GM21529 (cell line): ENCODE data around the gene CARMIL3.
A peak's percentile ranks its signal among the peaks of the same experiment; 100 is the strongest.
"Not testable (repeated sequence)": the region's sequence is repeated elsewhere in the genome, so short reads cannot be mapped to it uniquely, and the experiment has no call there.

ENCODE experiments used
- ATAC-seq: cut with Tn5 transposase; IDR thresholded peaks from one replicate; pipeline ENCODE4 v1.9.1; 2021; ENCODE audit not compliant: unreplicated experiment

The CARMIL3 gene, protein sequence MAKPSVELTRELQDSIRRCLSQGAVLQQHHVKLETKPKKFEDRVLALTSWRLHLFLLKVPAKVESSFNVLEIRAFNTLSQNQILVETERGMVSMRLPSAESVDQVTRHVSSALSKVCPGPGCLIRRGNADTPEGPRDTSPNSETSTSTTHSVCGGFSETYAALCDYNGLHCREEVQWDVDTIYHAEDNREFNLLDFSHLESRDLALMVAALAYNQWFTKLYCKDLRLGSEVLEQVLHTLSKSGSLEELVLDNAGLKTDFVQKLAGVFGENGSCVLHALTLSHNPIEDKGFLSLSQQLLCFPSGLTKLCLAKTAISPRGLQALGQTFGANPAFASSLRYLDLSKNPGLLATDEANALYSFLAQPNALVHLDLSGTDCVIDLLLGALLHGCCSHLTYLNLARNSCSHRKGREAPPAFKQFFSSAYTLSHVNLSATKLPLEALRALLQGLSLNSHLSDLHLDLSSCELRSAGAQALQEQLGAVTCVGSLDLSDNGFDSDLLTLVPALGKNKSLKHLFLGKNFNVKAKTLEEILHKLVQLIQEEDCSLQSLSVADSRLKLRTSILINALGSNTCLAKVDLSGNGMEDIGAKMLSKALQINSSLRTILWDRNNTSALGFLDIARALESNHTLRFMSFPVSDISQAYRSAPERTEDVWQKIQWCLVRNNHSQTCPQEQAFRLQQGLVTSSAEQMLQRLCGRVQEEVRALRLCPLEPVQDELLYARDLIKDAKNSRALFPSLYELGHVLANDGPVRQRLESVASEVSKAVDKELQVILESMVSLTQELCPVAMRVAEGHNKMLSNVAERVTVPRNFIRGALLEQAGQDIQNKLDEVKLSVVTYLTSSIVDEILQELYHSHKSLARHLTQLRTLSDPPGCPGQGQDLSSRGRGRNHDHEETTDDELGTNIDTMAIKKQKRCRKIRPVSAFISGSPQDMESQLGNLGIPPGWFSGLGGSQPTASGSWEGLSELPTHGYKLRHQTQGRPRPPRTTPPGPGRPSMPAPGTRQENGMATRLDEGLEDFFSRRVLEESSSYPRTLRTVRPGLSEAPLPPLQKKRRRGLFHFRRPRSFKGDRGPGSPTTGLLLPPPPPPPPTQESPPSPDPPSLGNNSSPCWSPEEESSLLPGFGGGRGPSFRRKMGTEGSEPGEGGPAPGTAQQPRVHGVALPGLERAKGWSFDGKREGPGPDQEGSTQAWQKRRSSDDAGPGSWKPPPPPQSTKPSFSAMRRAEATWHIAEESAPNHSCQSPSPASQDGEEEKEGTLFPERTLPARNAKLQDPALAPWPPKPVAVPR (N-terminal part only)

DNA sequence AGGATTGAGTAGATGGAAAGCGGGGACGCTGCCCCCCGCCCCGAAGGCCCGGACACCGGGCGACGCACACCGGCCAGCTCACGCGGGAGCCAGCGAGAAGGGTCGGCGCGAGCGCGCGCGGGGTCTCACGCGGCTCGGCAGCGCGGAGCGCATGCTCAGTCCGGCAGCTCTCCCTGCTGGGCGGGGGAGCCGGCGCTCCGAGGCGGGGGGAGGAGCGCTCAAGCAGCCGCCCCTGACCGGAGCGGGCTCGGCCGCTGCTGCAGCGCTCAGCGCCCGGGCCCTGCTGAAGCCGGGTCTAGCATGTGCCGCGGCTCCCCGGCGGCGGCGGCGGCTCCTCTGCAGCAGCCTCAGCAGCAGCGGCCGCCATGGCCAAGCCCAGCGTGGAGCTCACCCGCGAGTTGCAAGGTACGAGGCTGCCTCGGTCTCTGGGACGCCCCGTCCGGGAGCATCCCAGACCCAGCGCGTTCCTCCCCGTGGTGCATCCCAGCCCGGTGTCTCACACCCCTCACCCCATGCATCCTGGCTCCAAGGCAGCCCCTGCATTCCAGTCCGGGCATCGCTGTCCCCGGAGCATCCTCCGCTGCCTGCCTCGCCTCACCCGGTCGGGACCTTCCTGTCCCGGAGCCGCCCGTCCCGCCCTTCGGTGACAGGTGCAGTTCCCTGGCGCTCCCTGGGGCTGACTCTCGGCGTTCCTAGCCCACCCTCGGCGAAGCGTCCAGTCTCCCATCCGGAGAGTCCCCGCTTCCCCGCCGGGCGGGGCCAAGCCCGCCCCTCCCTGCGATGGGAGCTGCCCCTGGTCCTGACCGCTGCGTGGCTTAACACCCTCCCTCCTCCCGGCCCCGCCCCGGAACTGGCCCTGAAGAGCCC lies at the start of gene CARMIL3:
TSS of gene CARMIL3 (plus strand) at position 221 of the 867 bp plus-strand sequence. CDS start at position 366, 145 bp downstream.
- peak; percentile 76 for ATAC-seq

DNA sequence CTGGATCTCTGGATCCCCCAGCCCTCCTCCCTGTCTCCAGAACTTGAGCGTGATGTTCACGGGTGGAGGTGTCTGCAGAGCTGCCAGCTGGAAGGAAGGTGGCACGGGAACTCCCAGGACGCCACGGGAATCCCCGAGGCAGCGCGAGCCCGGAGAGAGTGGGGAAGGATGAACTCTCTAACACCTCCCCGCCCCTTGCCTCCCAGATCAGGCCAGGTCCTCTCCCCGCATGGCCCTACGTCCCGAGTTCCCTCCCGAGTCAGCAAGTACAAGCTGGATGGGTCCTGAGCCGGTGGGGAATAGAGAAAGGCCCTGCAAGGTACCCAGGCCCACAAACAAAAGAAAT lies 45.4 kb upstream of the CARMIL3 start:
- peak; percentile 44 for ATAC-seq

DNA sequence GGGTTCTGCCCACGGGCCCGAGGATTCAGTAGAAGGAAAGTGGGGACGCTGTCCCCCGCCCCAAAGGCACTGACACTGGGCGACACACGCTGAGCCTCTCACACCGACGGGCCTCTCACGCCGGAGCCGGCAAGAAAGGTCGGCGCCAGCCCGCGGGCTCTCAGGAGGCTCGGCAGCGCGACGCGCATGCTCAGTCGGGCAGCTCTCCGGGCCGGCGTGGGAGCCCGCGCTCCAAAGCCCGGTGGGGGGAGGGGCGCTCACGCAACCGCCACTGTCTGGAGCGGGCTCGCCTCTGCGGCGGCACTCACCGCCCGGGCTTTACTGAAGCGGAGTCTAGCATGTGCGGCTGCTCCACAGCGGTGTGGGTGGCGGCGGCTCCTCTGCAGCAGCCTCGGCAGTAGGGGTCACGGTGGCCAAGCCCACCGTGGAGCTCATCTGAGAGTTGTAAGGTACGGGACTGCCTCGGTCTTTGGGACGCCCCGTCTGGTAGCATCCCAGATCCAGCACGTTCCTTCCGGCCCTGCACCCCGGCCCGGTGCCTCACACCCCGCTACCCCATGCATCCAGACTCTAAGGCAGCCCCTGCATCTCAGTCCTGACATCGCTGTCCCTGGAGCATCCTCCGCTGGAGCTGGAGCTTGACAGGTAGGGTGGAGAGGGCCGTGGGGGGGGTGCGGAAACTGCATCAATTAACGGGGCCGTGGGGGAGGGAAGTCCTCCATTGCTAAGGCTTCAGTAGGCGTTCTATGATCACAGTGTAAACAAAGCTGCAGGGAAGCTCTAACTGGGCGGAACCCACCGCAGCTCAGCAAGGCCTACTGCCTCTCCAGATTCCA lies 44.8 kb upstream of the CARMIL3 start:
- peak; percentile 68 for ATAC-seq

DNA sequence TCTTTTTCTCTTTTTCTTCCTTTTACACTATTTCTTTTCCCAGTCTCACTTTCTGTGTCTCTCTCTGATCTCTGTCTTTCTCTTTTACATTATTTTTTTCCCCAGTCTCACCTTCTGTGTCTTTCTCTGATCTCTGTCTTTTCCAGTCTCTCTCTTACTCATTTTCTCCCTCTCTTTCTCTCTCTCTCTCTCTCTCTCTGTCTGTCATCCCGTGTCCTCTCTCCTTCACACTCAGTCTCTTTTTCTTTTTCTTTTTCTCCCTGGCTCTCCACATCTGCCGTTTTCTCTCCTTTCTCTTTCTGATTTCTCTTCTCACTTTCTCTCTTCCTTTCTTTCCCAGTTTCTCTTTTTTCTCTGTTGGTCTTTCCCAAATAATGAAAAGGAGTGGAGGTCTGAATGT lies 40.8 kb upstream of the CARMIL3 start:
- no peak for ATAC-seq

GRCh38 chr14:24012726-24013273 lies 39.0 kb upstream of the CARMIL3 start:
- ATAC-seq: not testable (repeated sequence)

DNA sequence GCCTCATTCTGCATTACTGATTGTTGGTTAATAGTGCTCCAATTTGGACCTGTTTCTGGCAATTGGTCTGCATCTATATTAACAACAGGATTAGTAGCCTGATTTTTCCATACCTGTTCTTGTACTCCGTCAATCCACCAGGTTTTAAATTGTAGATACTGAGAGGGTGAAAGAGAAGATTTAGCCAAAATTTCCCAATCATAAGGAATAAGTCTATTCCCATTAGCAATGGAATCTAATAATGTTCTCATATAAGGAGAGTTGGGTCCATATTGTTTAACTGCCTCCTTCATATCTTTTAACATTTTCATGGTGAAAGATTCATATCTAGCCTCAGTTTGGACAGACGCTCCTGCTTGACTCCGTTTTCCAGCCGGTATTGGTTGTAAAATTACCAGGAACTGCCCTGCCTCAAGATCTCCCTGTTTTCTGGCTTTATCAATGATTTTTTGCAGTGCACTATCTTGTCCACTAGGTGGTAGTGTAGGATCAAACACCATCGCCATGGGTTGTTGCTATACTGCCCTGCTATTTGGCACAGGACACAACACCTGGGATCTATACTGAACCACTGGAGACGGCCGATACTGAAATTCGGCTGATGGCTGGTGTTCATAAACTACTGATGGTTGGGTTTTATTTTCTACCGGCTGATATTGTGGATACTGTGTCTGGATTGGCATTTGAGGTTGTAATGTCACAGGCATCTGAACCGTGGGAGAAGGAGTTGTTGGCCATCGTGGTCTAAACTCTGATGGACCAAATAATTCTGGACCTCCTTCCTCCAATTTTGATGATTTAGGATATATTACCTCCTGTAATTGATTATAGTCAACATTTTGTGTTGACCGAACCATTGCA lies 37.9 kb upstream of the CARMIL3 start:
- no peak for ATAC-seq

GRCh38 chr14:24015745-24016144 lies 36.1 kb upstream of the CARMIL3 start:
- not testable (repeated sequence) for ATAC-seq

DNA sequence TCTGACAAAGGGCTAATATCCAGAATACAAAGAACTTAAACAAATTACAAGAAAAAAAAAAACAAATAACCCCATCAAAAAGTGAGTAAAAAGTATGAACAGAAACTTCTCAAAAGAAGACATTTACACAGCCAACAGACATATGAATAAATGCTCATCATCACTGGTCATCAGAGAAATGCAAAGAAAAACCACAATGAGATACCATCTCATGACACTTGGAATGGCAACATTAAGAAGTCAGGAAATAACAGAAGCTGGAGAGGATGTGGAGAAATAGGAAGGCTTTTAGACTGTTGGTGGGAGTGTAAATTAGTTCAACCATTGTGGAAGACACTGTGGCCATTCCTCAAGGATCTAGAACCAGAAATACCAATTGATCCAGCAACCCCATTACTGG lies 32.8 kb upstream of the CARMIL3 start:
- ATAC-seq: not testable (repeated sequence)

DNA sequence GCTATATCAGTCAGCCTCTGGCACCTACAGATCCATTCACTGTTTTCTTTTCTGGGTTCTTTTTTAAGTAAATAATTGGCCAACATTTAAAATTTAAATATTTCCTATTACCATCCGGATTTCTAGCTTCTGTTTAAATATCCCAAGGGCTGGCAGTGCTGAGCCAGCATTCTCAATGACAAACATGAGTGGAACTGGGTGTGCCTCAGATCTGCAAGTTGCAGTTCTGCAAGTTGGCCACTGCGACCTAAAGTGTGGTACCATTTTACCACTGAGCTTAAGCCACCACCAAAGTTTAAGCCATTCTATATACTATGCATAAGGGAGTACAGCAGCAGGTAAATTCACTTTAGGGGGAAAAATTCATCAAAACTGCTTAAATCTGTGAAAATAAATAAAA lies 31.9 kb upstream of the CARMIL3 start:
- not testable (repeated sequence) for ATAC-seq

DNA sequence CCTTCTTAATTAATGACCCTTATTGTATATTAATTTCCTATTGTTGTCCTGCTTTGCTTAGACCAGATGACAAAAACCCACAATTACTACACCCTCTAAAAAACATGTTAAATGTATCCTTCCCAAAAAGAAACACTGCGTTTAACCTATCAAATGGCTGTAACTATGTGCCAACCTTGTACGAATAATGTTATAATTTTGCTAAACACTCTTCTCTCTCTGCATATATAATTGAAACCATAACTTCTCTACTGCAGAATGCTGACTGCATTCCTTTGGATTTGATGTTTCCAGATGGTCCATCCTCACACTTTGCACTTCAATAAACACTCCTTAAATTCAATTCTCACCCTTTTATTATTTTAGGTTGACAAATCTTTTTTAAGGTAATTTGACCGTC lies 31.3 kb upstream of the CARMIL3 start:
- ATAC-seq: not testable (repeated sequence)

DNA sequence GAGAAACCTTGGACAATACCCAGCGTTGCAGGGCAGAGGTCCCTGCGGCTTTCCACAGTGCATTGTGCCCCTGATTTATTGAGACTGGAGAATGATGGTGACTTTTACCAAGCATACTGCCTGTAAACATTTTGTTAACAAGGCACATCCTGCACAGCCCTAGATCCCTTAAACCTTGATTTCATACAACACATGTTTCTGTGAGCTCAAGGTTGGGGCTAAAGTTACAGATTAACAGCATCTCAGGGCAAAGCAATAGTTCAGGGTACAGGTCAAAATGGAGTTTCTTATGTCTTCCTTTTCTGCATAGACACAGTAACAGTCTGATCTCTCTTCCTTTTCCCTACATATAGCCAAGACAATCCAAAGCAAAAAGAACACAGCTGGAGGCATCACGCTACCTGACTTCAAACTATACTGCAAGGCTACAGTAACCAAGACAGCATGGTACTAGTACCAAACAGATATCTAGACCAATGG lies 26.8 kb upstream of the CARMIL3 start:
- not testable (repeated sequence) for ATAC-seq

- ATAC-seq: not testable (repeated sequence)
Measured at GRCh38 chr14:24029687-24030086, 22.1 kb upstream of the CARMIL3 start.

DNA sequence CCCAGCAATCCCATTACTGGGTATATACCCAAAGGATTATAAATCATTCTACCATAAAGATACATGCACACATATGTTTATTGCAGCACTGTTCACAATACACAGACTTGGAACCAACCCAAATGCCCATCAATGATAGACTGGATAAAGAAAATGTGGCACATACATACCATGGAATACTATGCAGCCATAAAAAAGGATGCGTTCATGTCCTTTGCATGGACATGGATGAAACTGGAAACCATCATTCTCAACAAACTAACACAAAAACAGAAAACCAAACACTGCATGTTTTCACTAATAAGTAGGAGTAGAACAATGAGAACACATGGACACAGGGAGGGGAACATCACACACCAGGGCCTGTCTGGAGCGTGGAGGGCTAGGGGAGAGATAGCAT lies 20.5 kb upstream of the CARMIL3 start:
- ATAC-seq: not testable (repeated sequence)

DNA sequence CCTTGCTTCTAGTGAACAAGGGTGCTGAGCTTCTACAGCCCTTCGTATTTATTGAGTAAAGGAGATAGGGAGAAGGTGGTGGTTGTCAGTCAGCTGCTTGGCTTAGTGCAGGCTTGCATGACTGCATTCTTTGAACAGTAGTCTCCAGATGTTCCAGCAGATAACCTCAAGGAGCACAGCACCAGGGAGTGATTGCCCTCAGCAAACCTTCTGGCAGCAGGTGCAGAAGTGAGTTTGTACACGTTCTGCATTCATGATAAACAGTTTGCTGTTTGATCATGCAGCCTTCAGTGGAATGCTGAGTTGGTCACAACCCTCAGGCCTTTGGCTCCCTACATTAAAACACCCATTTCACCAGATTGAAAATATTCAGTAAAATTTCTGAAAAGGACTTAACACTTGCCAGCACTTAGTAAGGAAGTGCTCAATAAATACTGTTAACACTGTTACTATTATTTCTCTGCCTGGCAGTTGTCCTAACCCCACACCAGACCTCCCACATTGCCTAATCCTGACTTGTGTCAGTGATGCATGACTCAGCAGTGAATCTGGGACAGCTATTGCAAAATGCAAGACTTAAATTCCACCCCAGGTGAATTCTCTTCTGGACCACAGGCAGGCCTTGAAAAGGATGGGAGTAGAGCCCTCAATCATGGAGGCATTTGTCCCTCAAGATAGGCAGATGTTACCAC lies 18.9 kb upstream of the CARMIL3 start:
- ATAC-seq: no peak

GRCh38 chr14:24035769-24036168 lies 16.0 kb upstream of the CARMIL3 start:
- not testable (repeated sequence) for ATAC-seq

DNA sequence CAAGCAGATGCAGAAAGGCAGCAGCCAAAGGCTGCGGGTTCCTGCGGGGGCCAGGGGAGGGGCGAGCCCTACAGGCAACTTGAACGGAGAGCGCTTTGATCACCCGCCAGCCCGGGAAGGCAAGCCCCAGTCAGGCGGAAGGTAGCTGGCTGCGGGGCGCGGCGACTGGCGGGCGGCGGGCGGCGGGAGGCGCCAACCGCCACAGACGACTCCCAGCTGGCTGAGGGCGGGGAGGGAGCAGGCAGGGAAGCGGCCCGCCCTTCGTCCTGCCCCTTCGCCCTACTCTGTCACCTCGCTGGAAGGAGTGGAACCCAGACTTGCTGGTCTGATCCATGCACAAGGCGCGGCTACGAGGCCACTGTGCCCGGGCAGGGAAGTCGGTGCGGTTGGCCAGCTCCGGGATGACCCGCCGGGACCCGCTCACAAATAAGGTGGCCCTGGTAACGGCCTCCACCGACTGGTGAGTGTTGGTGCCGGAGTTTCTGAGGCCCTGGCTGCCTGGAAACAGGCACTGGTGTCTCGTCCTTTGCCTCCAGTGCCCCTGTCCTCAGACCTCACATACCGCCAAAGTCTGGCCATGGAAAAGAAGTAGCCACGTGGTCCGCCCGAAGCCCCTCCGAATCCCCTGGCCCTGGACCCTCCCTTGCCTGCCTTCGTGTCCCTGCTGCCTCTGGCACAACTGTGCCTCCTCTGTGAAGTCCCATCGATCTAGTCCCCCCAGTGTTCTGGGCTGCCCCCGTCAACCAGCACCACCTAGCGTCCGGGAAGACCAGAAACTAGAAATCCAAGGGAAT lies 15.4 kb upstream of the CARMIL3 start:
- peak; percentile 71 for ATAC-seq
